Lung (tissue), 12 donors: ENCODE measurements around the gene ZNRF2. TPM values are rescaled to one million over a fixed set of nuclear protein-coding genes. Genes with fewer than 3 reads are reported as not detected.
A peak's percentile ranks its signal among the peaks of the same experiment; 100 is the strongest.

Source experiments
- ATAC-seq: fragments of 200-7000 bp; cut with Tn5 transposase; one replicate; pipeline ENCODE4 v1.9.1; 2020; ENCODE audit warnings: moderate number of reproducible peaks; ENCODE audit not compliant: insufficient read depth, low FRiP score
- DNase-seq, 3 donors: peaks; one replicate each; pipeline ENCODE4 v3.0.0-alpha.2; 2013 to 2017
- H3K27ac ChIP-seq, 2 donors: one replicate each; pipeline ENCODE4 v1.5.1; 2013; ENCODE audit warnings: mild to moderate bottlenecking in 2 of 2, moderate library complexity in 2 of 2, control low read depth in 1 of 2, inconsistent platforms in 1 of 2, low read depth in 1 of 2, low read length in 1 of 2
- H3K27me3 ChIP-seq, 3 donors: one replicate each; pipeline ENCODE4 v1.5.1; 2013; ENCODE audit warnings: low read length in 2 of 3; ENCODE audit not compliant: control insufficient read depth in 3 of 3, insufficient read depth in 3 of 3
- H3K36me3 ChIP-seq, 4 donors: one replicate each; pipeline ENCODE4 v1.5.1; 2013; ENCODE audit warnings: low read length in 4 of 4, mild to moderate bottlenecking in 1 of 4, moderate library complexity in 1 of 4; ENCODE audit not compliant: control insufficient read depth in 4 of 4, insufficient read depth in 4 of 4
- H3K4me1 ChIP-seq, 5 donors: one replicate each; pipeline ENCODE4 v1.5.1; 2013; ENCODE audit warnings: low read length in 5 of 5, mild to moderate bottlenecking in 2 of 5, moderate library complexity in 1 of 5; ENCODE audit not compliant: control insufficient read depth in 5 of 5, insufficient read depth in 5 of 5
- H3K4me3 ChIP-seq: one replicate; pipeline ENCODE4 v1.5.1; 2013; ENCODE audit warnings: mild to moderate bottlenecking, control low read depth, moderate library complexity
- H3K9ac ChIP-seq, 2 donors: one replicate each; pipeline ENCODE4 v1.5.1; 2013; ENCODE audit warnings: low read length in 2 of 2, control low read depth in 1 of 2; ENCODE audit not compliant: insufficient read depth in 1 of 2
- H3K9me3 ChIP-seq, 4 donors: one replicate each; pipeline ENCODE4 v1.5.1; 2013; ENCODE audit warnings: low read length in 3 of 4, mild to moderate bottlenecking in 1 of 4, moderate library complexity in 1 of 4; ENCODE audit not compliant: control insufficient read depth in 4 of 4, insufficient read depth in 3 of 4
- WGBS, 2 donors: extraction: QIAGEN DNeasy Blood & Tissue Kit; methylation state at CpG; one replicate each; pipeline ENCODE4 v1.1.7; 2013; 5-methylcytosine and 5-hydroxymethylcytosine counted together
- polyA plus RNA-seq, 2 donors: library from polyadenylated mRNA; stranded (reverse); fragments of 200-250 nt; gene quantifications; one replicate each; pipeline ENCODE4 v1.2.1, GENCODE V29; 2013
- total RNA-seq, 2 donors: library from RNA; depleted of rRNA in 1 of 2; stranded (reverse); fragments of >200 nt in 1 of 2; gene quantifications; one replicate each; pipeline ENCODE4 v1.2.1, GENCODE V29; 2014 to 2021
- TF ChIP-seq, protein P1 (sequence below): IDR thresholded peaks from 2 replicates; pipeline ENCODE4 v1.5.1; 2012; ENCODE audit warnings: mild to moderate bottlenecking; ENCODE audit errors: control extremely low read depth, extremely low read depth
- donor health status: control.
- donor health status: control.
- donor health status: Bipolar disorder and iron deficiency.
- donor health status: healthy.
- donor health status: DM: yes; HTN: yes; CAD: no.

Gene ZNRF2
- total and polyA plus RNA-seq, 4 donors, result 5.9 to 27.6 (median 15.4) TPM

DNA sequence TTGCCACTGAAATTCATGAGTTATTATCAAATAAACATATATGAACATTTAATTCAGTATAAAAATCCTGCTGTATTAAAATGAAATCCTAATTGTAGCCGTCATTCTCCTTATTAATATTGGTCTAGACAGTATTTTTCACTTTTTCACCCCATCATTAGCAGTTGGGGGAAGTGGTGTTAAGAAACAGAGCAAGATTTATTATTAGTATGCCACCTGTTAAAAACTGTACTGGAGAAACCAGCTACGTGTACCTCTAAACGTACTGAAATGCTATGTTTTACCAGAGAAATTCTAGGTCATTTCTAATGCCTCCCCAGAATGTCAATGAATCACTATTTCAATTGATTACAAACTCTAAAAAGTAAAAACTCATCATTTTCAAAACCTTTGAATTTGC is 9.8 kb upstream of the ZNRF2 start:
- H3K4me3 ChIP-seq, result no peak overlapping the region
- WGBS, 2 donors, result 91 to 93% methylated on average over 3 of the region's 3 CpGs
- DNase-seq, result no peak
- H3K27ac ChIP-seq, result no peak overlapping the region
- peaks cover 0 to 14% (median 4%) of the 10 kb centered on the region in 5 donors for H3K4me1 ChIP-seq
- TF ChIP-seq, protein P1, sequence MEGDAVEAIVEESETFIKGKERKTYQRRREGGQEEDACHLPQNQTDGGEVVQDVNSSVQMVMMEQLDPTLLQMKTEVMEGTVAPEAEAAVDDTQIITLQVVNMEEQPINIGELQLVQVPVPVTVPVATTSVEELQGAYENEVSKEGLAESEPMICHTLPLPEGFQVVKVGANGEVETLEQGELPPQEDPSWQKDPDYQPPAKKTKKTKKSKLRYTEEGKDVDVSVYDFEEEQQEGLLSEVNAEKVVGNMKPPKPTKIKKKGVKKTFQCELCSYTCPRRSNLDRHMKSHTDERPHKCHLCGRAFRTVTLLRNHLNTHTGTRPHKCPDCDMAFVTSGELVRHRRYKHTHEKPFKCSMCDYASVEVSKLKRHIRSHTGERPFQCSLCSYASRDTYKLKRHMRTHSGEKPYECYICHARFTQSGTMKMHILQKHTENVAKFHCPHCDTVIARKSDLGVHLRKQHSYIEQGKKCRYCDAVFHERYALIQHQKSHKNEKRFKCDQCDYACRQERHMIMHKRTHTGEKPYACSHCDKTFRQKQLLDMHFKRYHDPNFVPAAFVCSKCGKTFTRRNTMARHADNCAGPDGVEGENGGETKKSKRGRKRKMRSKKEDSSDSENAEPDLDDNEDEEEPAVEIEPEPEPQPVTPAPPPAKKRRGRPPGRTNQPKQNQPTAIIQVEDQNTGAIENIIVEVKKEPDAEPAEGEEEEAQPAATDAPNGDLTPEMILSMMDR, result no peak
- H3K27me3 ChIP-seq, result no peaks in the 10 kb centered on the region
- H3K9me3 ChIP-seq, result peaks cover 0 to 2% (median 0%) of the 10 kb centered on the region in 4 donors
- ATAC-seq, result no peak
- no peak overlapping the region for H3K9ac ChIP-seq
- no peaks in the 10 kb centered on the region for H3K36me3 ChIP-seq

GRCh38 chr7:30276203-30276900 is 8.0 kb upstream of the ZNRF2 start:
- H3K4me1 ChIP-seq, result peaks cover 0 to 10% (median 0%) of the 10 kb centered on the region in 5 donors
- H3K36me3 ChIP-seq, result no peaks in the 10 kb centered on the region
- H3K9me3 ChIP-seq, result no peaks in the 10 kb centered on the region
- 86 to 91% methylated on average over 9 of the region's 9 CpGs for WGBS, 2 donors
- no peak overlapping the region for H3K27ac ChIP-seq
- no peak overlapping the region for H3K9ac ChIP-seq
- no peak overlapping the region for H3K4me3 ChIP-seq
- no peaks in the 10 kb centered on the region for H3K27me3 ChIP-seq
- TF ChIP-seq, protein P1, result peak; percentile 47
- no peak for ATAC-seq
- DNase-seq, result peak; percentile 51 to 73 (median 63)

- no peak overlapping the region for H3K4me3 ChIP-seq
- H3K27me3 ChIP-seq, result no peaks in the 10 kb centered on the region
- peaks cover 0 to 10% (median 0%) of the 10 kb centered on the region in 5 donors for H3K4me1 ChIP-seq
- 46 to 51% methylated on average over 4 of the region's 4 CpGs for WGBS, 2 donors
- H3K9me3 ChIP-seq, result no peaks in the 10 kb centered on the region
- ATAC-seq (peak; percentile 62), DNase-seq (peak; percentile 16 to 83 (median 62))
- TF ChIP-seq, protein P1, result no peak
- H3K27ac ChIP-seq, result no peak overlapping the region
- H3K36me3 ChIP-seq, result no peaks in the 10 kb centered on the region
- H3K9ac ChIP-seq, result peak overlapping the region in 1 of 2 donors; percentile 7
These were observed 6.0 kb upstream of the ZNRF2 start for GRCh38 chr7:30278376-30278775.
